ENCODE measurements around the gene ERBB2. TPM values are rescaled to one million over a fixed set of nuclear protein-coding genes. Genes with fewer than 3 reads are reported as not detected.

The ERBB2 gene
- total and polyA plus RNA-seq, 2 of the 13 experiments (the other 11 are each of a cell fraction or from before 2014, with no cell fraction given) = 57.7 to 64.1 TPM

DNA sequence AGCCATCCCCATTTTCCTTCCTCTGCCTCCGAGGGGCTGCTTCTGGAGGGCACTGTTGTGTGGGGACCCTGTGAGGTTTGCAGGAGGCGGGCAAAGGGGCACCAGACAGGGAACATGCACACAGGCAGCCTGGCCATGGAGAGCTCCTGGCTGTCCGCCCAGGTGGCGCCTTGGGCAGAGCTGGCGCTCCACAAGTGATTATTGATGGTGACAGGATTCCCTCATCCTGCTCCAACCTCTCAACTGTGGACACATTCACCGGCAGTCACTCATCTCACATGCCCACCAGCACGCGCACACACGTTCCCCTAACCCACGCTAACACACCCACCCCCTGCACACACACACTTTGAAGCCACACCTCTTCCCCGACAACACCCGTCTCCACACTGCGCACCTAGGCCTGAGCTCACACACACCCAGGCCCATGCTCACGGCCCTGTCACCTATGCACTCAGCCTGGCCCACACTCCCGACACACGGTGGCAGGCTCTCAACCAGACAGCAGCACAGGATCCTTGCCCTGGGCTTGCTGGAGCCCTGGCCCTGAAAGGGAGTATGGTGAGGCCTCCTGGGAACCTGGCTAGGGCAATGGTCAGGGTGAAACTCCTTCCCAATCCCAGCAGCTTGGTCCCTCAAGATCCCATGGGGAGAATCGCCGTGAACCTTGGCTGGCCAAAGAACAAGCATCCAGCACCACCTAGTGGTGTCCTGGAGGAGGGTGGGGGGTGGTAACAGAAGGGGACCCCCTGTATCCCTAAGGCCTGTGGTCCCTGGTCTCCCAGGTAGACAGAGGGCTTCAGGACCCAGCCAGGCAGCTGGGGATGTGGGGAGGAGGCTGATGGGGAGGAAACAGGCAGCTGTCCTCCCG is 28.0 kb upstream of the ERBB2 start (continued):
- TF ChIP-seq ZNF567 (CRISPR knock-in tag; IDR thresholded peaks at IDR 0.05; ENCODE audit: borderline replicate concordance) = 0 out of 2 replicates have a peak, but pooled peaks have one; percentile 89
- TF ChIP-seq, protein P1, sequence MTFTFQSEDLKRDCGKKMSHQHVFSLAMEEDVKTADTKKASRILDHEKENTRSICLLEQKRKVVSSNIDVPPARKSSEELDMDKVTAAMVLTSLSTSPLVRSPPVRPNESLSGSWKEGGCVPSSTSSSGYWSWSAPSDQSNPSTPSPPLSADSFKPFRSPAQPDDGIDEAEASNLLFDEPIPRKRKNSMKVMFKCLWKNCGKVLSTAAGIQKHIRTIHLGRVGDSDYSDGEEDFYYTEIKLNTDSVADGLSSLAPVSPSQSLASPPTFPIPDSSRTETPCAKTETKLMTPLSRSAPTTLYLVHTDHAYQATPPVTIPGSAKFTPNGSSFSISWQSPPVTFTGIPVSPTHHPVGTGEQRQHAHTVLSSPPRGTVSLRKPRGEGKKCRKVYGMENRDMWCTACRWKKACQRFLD (CRISPR knock-in tag; IDR thresholded peaks at IDR 0.05; ENCODE audit: borderline replicate concordance) = 0 out of 2 replicates have a peak, but pooled peaks have one; percentile 80
- TF ChIP-seq, protein P2, sequence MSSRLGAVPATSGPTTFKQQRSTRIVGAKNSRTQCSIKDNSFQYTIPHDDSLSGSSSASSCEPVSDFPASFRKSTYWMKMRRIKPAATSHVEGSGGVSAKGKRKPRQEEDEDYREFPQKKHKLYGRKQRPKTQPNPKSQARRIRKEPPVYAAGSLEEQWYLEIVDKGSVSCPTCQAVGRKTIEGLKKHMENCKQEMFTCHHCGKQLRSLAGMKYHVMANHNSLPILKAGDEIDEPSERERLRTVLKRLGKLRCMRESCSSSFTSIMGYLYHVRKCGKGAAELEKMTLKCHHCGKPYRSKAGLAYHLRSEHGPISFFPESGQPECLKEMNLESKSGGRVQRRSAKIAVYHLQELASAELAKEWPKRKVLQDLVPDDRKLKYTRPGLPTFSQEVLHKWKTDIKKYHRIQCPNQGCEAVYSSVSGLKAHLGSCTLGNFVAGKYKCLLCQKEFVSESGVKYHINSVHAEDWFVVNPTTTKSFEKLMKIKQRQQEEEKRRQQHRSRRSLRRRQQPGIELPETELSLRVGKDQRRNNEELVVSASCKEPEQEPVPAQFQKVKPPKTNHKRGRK (CRISPR knock-in tag; IDR thresholded peaks at IDR 0.05) = 0 out of 2 replicates have a peak, but pooled peaks have one; percentile 41
- TF ChIP-seq, protein P3, sequence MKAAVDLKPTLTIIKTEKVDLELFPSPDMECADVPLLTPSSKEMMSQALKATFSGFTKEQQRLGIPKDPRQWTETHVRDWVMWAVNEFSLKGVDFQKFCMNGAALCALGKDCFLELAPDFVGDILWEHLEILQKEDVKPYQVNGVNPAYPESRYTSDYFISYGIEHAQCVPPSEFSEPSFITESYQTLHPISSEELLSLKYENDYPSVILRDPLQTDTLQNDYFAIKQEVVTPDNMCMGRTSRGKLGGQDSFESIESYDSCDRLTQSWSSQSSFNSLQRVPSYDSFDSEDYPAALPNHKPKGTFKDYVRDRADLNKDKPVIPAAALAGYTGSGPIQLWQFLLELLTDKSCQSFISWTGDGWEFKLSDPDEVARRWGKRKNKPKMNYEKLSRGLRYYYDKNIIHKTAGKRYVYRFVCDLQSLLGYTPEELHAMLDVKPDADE (CRISPR knock-in tag; IDR thresholded peaks at IDR 0.05) = no peak
- TF ChIP-seq, protein P4, sequence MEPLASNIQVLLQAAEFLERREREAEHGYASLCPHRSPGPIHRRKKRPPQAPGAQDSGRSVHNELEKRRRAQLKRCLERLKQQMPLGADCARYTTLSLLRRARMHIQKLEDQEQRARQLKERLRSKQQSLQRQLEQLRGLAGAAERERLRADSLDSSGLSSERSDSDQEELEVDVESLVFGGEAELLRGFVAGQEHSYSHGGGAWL (CRISPR knock-in tag; IDR thresholded peaks at IDR 0.05) = no peak
- TF ChIP-seq ARNT2 (CRISPR knock-in tag; IDR thresholded peaks at IDR 0.05; ENCODE audit: low read depth) = peak; percentile 73; the same call in 1 of the 2 replicates
- TF ChIP-seq HNRNPL (IDR thresholded peaks at IDR 0.05; ENCODE audit: low read depth, low read length) = 0 out of 2 replicates have a peak, but pooled peaks have one; percentile 49
- no peak for TF ChIP-seq ZNF17 (CRISPR knock-in tag; IDR thresholded peaks at IDR 0.05)
- 0 out of 2 replicates have a peak, but pooled peaks have one; percentile 49 for TF ChIP-seq MED1 (CRISPR knock-in tag; IDR thresholded peaks at IDR 0.05)
- TF ChIP-seq SPEN (CRISPR knock-in tag; IDR thresholded peaks at IDR 0.05; ENCODE audit: low read depth) = peak; percentile 64; the same call in 1 of the 2 replicates
- no peak; the same call in none of the 2 replicates for TF ChIP-seq NRL (CRISPR knock-in tag; IDR thresholded peaks at IDR 0.05; ENCODE audit: borderline replicate concordance)
- peak; percentile 76; the same call in 1 of the 2 replicates for TF ChIP-seq TBX2 (CRISPR knock-in tag; IDR thresholded peaks at IDR 0.05; ENCODE audit: borderline replicate concordance)
- TF ChIP-seq ETV5 (CRISPR knock-in tag; IDR thresholded peaks at IDR 0.05; ENCODE audit: borderline replicate concordance) = peak; percentile 31; the same call in 1 of the 2 replicates
- peak; percentile 77; the same call in 1 of the 2 replicates for TF ChIP-seq ZNF556 (CRISPR knock-in tag; IDR thresholded peaks at IDR 0.05; ENCODE audit: borderline replicate concordance)
- peak; percentile 35 for TF ChIP-seq SKI (IDR thresholded peaks at IDR 0.05; ENCODE audit: partially characterized antibody)
- TF ChIP-seq, protein P5, sequence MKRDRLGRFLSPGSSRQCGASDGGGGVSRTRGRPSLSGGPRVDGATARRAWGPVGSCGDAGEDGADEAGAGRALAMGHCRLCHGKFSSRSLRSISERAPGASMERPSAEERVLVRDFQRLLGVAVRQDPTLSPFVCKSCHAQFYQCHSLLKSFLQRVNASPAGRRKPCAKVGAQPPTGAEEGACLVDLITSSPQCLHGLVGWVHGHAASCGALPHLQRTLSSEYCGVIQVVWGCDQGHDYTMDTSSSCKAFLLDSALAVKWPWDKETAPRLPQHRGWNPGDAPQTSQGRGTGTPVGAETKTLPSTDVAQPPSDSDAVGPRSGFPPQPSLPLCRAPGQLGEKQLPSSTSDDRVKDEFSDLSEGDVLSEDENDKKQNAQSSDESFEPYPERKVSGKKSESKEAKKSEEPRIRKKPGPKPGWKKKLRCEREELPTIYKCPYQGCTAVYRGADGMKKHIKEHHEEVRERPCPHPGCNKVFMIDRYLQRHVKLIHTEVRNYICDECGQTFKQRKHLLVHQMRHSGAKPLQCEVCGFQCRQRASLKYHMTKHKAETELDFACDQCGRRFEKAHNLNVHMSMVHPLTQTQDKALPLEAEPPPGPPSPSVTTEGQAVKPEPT (CRISPR knock-in tag; IDR thresholded peaks at IDR 0.05; ENCODE audit: low read depth) = peak; percentile 85; the same call in 1 of the 2 replicates
- peak; percentile 91; the same call in 1 of the 2 replicates for TF ChIP-seq ZNF619 (CRISPR knock-in tag; IDR thresholded peaks at IDR 0.05)
- no peak for TF ChIP-seq ZBTB21 (CRISPR knock-in tag; IDR thresholded peaks at IDR 0.05)
- peak; percentile 50; the same call in 1 of the 2 replicates for TF ChIP-seq HDAC1 (CRISPR knock-in tag; IDR thresholded peaks at IDR 0.05)
